Calu3 (cell line): ENCODE measurements around the gene BMPR2. TPM values are rescaled to one million over a fixed set of nuclear protein-coding genes. Genes with fewer than 3 reads are reported as not detected.

Experiments used
- BruUV-seq: library from RNA; stranded (reverse); fragments of 400-500 nt; replicated peaks from 2 replicates; lab custom pipeline; 2021; lab: Mats Ljungman, UMichigan
- CTCF ChIA-PET: fragments of 300-600 bp; sonication (Branson Sonifier 250); formaldehyde crosslinking; loops from one replicate; lab custom pipeline; 2022; ENCODE audit warnings: antibody characterized with exemption; lab: Charles Lee
- DNase-seq: peaks from one replicate; pipeline ENCODE4 v3.0.0; 2022
- H3K27ac Mint-ChIP-seq: one replicate; pipeline ENCODE4 v1.8.0; 2022; ENCODE audit warnings: mixed read lengths; ENCODE audit not compliant: unreplicated experiment
- H3K27me3 Mint-ChIP-seq: one replicate; pipeline ENCODE4 v1.8.0; 2022; ENCODE audit warnings: mixed read lengths; ENCODE audit not compliant: unreplicated experiment
- H3K36me3 Mint-ChIP-seq: one replicate; pipeline ENCODE4 v1.8.0; 2022; ENCODE audit warnings: mild to moderate bottlenecking, moderate library complexity, mixed read lengths; ENCODE audit not compliant: insufficient read depth, unreplicated experiment
- H3K4me1 Mint-ChIP-seq: one replicate; pipeline ENCODE4 v1.8.0; 2022; ENCODE audit warnings: mild to moderate bottlenecking, low read depth, mixed read lengths; ENCODE audit not compliant: unreplicated experiment
- H3K4me3 Mint-ChIP-seq: one replicate; pipeline ENCODE4 v1.8.0; 2022; ENCODE audit warnings: mild to moderate bottlenecking, low read depth, moderate library complexity, mixed read lengths; ENCODE audit not compliant: unreplicated experiment
- H3K9me3 Mint-ChIP-seq: one replicate; pipeline ENCODE4 v1.8.0; 2022; ENCODE audit warnings: low read depth, mixed read lengths; ENCODE audit not compliant: unreplicated experiment
- intact Hi-C: fragments of 100-400 bp; cut with micrococcal nuclease; formaldehyde crosslinking; loops from one replicate; pipeline ENCODE4 v1.10.0; 2022; ENCODE audit not compliant: unreplicated experiment
- total RNA-seq: library from RNA; stranded (reverse); gene quantifications from 2 replicates; pipeline ENCODE4 v1.2.3, GENCODE V29; 2022
- TF ChIP-seq, protein P1 (sequence below): fragments of 200-600 bp; IDR thresholded peaks from one replicate; pipeline ENCODE4 v1.8.0; 2022; ENCODE audit warnings: antibody characterized with exemption; ENCODE audit not compliant: unreplicated experiment

The BMPR2 gene
- total RNA-seq, 1 experiment from 2014 or later: 50.1 TPM

GRCh38 chr2:202387608-202388342, 11.6 kb downstream of the BMPR2 start:
- Mint-ChIP-seq H3K27me3 (no peaks in the 10 kb centered on the region), H3K4me3 (no peak overlapping the region), H3K4me1 (peaks cover 6% of the 10 kb centered on the region), H3K9me3 (no peaks in the 10 kb centered on the region), H3K36me3 (no peaks in the 10 kb centered on the region), H3K27ac (no peak overlapping the region)
- BruUV-seq: no TSS peak
- TF ChIP-seq, protein P1, sequence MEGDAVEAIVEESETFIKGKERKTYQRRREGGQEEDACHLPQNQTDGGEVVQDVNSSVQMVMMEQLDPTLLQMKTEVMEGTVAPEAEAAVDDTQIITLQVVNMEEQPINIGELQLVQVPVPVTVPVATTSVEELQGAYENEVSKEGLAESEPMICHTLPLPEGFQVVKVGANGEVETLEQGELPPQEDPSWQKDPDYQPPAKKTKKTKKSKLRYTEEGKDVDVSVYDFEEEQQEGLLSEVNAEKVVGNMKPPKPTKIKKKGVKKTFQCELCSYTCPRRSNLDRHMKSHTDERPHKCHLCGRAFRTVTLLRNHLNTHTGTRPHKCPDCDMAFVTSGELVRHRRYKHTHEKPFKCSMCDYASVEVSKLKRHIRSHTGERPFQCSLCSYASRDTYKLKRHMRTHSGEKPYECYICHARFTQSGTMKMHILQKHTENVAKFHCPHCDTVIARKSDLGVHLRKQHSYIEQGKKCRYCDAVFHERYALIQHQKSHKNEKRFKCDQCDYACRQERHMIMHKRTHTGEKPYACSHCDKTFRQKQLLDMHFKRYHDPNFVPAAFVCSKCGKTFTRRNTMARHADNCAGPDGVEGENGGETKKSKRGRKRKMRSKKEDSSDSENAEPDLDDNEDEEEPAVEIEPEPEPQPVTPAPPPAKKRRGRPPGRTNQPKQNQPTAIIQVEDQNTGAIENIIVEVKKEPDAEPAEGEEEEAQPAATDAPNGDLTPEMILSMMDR: no peak
- CTCF ChIA-PET: interaction anchor here (0.7 kb wide), 1 partner anchor 1482 kb away, joined by 3 read pairs; no protein-coding TSS in a partner anchor
- no peak for DNase-seq
- intact Hi-C loops: no loop called here

GRCh38 chr2:202400941-202401340, 24.8 kb downstream of the BMPR2 start:
- DNase-seq: no peak
- TF ChIP-seq, protein P1: no peak
- H3K4me1 Mint-ChIP-seq: no peaks in the 10 kb centered on the region
- CTCF ChIA-PET: no interaction called here
- H3K9me3 Mint-ChIP-seq: no peaks in the 10 kb centered on the region
- no TSS peak for BruUV-seq
- no peak overlapping the region for H3K27ac Mint-ChIP-seq
- H3K4me3 Mint-ChIP-seq: no peak overlapping the region
- no peaks in the 10 kb centered on the region for H3K27me3 Mint-ChIP-seq
- no peaks in the 10 kb centered on the region for H3K36me3 Mint-ChIP-seq
- intact Hi-C loops: no loop called here

- no peaks in the 10 kb centered on the region for H3K9me3 Mint-ChIP-seq
- peaks cover 7% of the 10 kb centered on the region for H3K4me1 Mint-ChIP-seq
- TF ChIP-seq, protein P1: no peak
- BruUV-seq: no TSS peak
- CTCF ChIA-PET: interaction anchor here (0.7 kb wide), 1 partner anchor 1726 kb away, joined by 9 read pairs; no protein-coding TSS in a partner anchor
- no peak for DNase-seq
- no peak overlapping the region for H3K4me3 Mint-ChIP-seq
- no peaks in the 10 kb centered on the region for H3K36me3 Mint-ChIP-seq
- intact Hi-C loops: no loop called here
- H3K27me3 Mint-ChIP-seq: no peaks in the 10 kb centered on the region
- H3K27ac Mint-ChIP-seq: no peak overlapping the region
Observed at GRCh38 chr2:202405798-202406197, 29.7 kb downstream of the BMPR2 start.

GRCh38 chr2:202406445-202406978, 30.4 kb downstream of the BMPR2 start:
- Mint-ChIP-seq H3K9me3 (no peaks in the 10 kb centered on the region), H3K27me3 (no peaks in the 10 kb centered on the region), H3K36me3 (no peaks in the 10 kb centered on the region), H3K4me3 (no peak overlapping the region), H3K27ac (no peak overlapping the region), H3K4me1 (peaks cover 7% of the 10 kb centered on the region)
- BruUV-seq: no TSS peak
- TF ChIP-seq, protein P1: no peak
- intact Hi-C loops: no loop called here
- CTCF ChIA-PET: no interaction called here
- no peak for DNase-seq
